A549 (cell line): Measurements from ENCODE around the gene LAPTM5.

Source experiments
- BHLHE40 ChIP-seq: IDR thresholded peaks from 2 replicates; pipeline ENCODE4 v1.6.1; 2012; ENCODE audit warnings: low read depth, low read length, inconsistent platforms
- KDM1A ChIP-seq: fragments of 200-600 bp; sonication (generic); IDR thresholded peaks from 2 replicates; pipeline ENCODE4 v1.6.1; 2016; ENCODE audit warnings: low read depth, mild to moderate bottlenecking
- KDM5A ChIP-seq: fragments of 200-600 bp; sonication (generic); IDR thresholded peaks from 2 replicates; pipeline ENCODE4 v1.6.1; 2016; ENCODE audit warnings: antibody characterized with exemption, mild to moderate bottlenecking
- MAFK ChIP-seq: fragments of 450-650 bp; IDR thresholded peaks from 2 replicates; pipeline ENCODE4 v1.6.1; 2014; ENCODE audit not compliant: partially characterized antibody
- MAZ ChIP-seq: fragments of 150-350 bp; IDR thresholded peaks from 2 replicates; pipeline ENCODE4 v1.6.1; 2014; ENCODE audit warnings: antibody characterized with exemption, low read depth, low read length, borderline replicate concordance
- RARB ChIP-seq: fragments of 250-450 bp; sonication (Bioruptor Pico); IDR thresholded peaks from 2 replicates; pipeline ENCODE4 v1.8.0; 2021; ENCODE audit warnings: mild to moderate bottlenecking, moderate library complexity
- SMC3 ChIP-seq: fragments of >200 bp; sonication (Bioruptor Twin); formaldehyde crosslinking; IDR thresholded peaks from 3 replicates; pipeline ENCODE4 v1.6.1; 2018; ENCODE audit warnings: inconsistent platforms
- TF ChIP-seq, protein P1 (sequence below): fragments of >200 bp; sonication (Bioruptor Twin); formaldehyde crosslinking; IDR thresholded peaks from 3 replicates; pipeline ENCODE4 v1.5.1; 2016
- TF ChIP-seq, protein P2 (sequence below): IDR thresholded peaks from 2 replicates; pipeline ENCODE4 v1.6.1; 2012; ENCODE audit warnings: low read depth, borderline replicate concordance
- TF ChIP-seq, protein P3 (sequence below): fragments of 450-650 bp; IDR thresholded peaks from 2 replicates; pipeline ENCODE4 v1.6.1; 2014; ENCODE audit warnings: antibody characterized with exemption
- TF ChIP-seq, protein P4 (sequence below): fragments of >200 bp; sonication (Bioruptor Twin); formaldehyde crosslinking; IDR thresholded peaks from 3 replicates; pipeline ENCODE4 v1.6.1; 2016

DNA sequence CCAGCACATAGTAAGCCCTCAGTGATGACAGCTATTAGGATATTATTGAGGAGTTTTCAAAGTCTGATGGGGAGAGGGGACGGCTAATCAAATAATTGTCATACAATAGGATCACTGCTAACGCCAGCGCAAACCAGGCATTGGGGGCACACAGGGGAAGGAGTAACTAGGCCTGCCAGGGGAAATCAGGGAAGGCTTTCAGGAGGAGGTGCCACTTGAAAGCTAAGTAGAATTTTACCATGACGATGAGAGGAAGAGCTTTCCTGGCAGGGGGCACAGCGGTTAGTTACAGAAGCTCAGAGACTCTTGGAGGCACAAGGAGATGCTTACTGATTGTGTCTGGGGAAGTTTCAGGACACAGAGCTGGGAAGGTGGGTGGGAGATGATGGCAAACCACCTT is 47.2 kb upstream of the LAPTM5 start:
- TF ChIP-seq, protein P1, sequence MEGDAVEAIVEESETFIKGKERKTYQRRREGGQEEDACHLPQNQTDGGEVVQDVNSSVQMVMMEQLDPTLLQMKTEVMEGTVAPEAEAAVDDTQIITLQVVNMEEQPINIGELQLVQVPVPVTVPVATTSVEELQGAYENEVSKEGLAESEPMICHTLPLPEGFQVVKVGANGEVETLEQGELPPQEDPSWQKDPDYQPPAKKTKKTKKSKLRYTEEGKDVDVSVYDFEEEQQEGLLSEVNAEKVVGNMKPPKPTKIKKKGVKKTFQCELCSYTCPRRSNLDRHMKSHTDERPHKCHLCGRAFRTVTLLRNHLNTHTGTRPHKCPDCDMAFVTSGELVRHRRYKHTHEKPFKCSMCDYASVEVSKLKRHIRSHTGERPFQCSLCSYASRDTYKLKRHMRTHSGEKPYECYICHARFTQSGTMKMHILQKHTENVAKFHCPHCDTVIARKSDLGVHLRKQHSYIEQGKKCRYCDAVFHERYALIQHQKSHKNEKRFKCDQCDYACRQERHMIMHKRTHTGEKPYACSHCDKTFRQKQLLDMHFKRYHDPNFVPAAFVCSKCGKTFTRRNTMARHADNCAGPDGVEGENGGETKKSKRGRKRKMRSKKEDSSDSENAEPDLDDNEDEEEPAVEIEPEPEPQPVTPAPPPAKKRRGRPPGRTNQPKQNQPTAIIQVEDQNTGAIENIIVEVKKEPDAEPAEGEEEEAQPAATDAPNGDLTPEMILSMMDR, result no peak
- TF ChIP-seq MAFK, result no peak
- TF ChIP-seq RARB (CRISPR knock-in tag), result no peak
- TF ChIP-seq, protein P2, sequence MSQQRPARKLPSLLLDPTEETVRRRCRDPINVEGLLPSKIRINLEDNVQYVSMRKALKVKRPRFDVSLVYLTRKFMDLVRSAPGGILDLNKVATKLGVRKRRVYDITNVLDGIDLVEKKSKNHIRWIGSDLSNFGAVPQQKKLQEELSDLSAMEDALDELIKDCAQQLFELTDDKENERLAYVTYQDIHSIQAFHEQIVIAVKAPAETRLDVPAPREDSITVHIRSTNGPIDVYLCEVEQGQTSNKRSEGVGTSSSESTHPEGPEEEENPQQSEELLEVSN, result no peak
- no peak for TF ChIP-seq KDM1A
- no peak for TF ChIP-seq MAZ
- TF ChIP-seq, protein P3, sequence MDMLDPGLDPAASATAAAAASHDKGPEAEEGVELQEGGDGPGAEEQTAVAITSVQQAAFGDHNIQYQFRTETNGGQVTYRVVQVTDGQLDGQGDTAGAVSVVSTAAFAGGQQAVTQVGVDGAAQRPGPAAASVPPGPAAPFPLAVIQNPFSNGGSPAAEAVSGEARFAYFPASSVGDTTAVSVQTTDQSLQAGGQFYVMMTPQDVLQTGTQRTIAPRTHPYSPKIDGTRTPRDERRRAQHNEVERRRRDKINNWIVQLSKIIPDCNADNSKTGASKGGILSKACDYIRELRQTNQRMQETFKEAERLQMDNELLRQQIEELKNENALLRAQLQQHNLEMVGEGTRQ, result no peak
- TF ChIP-seq, protein P4, sequence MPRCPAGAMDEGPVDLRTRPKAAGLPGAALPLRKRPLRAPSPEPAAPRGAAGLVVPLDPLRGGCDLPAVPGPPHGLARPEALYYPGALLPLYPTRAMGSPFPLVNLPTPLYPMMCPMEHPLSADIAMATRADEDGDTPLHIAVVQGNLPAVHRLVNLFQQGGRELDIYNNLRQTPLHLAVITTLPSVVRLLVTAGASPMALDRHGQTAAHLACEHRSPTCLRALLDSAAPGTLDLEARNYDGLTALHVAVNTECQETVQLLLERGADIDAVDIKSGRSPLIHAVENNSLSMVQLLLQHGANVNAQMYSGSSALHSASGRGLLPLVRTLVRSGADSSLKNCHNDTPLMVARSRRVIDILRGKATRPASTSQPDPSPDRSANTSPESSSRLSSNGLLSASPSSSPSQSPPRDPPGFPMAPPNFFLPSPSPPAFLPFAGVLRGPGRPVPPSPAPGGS, result no peak
- TF ChIP-seq SMC3, result no peak
- TF ChIP-seq KDM5A, result no peak
- TF ChIP-seq BHLHE40, result no peak
